GM21515 (cell line): ENCODE data around the gene CEP41.
"Not testable (repeated sequence)": the region's sequence is repeated elsewhere in the genome, so short reads cannot be mapped to it uniquely, and the experiment has no call there.

Experiments used
- ATAC-seq: cut with Tn5 transposase; IDR thresholded peaks from one replicate; pipeline ENCODE4 v1.9.1; 2021; ENCODE audit not compliant: unreplicated experiment

The CEP41 gene

GRCh38 chr7:130388671-130389070 lies 52.1 kb downstream of the CEP41 start:
- no peak for ATAC-seq

- no peak for ATAC-seq
Measured at GRCh38 chr7:130387628-130388403, 53.0 kb downstream of the CEP41 start.

- no peak for ATAC-seq
Measured at GRCh38 chr7:130387306-130387627, 53.5 kb downstream of the CEP41 start.

- no peak for ATAC-seq
Measured at GRCh38 chr7:130386876-130387275, 53.9 kb downstream of the CEP41 start.

- ATAC-seq = no peak
Measured at GRCh38 chr7:130385600-130386066, 55.2 kb downstream of the CEP41 start.

GRCh38 chr7:130384841-130385599 lies 55.8 kb downstream of the CEP41 start:
- ATAC-seq = no peak

GRCh38 chr7:130384371-130384801 lies 56.4 kb downstream of the CEP41 start:
- no peak for ATAC-seq

- ATAC-seq = no peak
Measured at GRCh38 chr7:130383187-130383980, 57.4 kb downstream of the CEP41 start.

- ATAC-seq = no peak
Measured at GRCh38 chr7:130381468-130382312, 59.1 kb downstream of the CEP41 start.

GRCh38 chr7:130380861-130381455 lies 59.9 kb downstream of the CEP41 start:
- ATAC-seq = no peak

- ATAC-seq = no peak
Measured at GRCh38 chr7:130379921-130380860, 60.6 kb downstream of the CEP41 start, which contains the start of gene CPA1. TSS of gene CPA1 (plus strand) at chr7:130380494. CDS start at chr7:130380521, 27 bp downstream.

GRCh38 chr7:130379532-130379920 lies 61.3 kb downstream of the CEP41 start:
- no peak for ATAC-seq

GRCh38 chr7:130379019-130379418 lies 61.8 kb downstream of the CEP41 start:
- no peak for ATAC-seq

GRCh38 chr7:130377178-130377577 lies 63.6 kb downstream of the CEP41 start:
- ATAC-seq = no peak

GRCh38 chr7:130376461-130376860 lies 64.4 kb downstream of the CEP41 start:
- ATAC-seq = not testable (repeated sequence)

- no peak for ATAC-seq
Measured at GRCh38 chr7:130374507-130374906, 66.3 kb downstream of the CEP41 start.

- ATAC-seq = no peak
Measured at GRCh38 chr7:130372402-130373165, 68.2 kb downstream of the CEP41 start.

- ATAC-seq = no peak
Measured at GRCh38 chr7:130371046-130371445, 69.8 kb downstream of the CEP41 start.
